BJ (cell line): Measurements from ENCODE around the gene THAP8. TPM values are rescaled to one million over a fixed set of nuclear protein-coding genes. Genes with fewer than 3 reads are reported as not detected.

Experiments
- CTCF ChIA-PET: fragments of 350-600 bp; formaldehyde crosslinking; extraction: SDS; loops from one replicate; lab custom pipeline; 2021; ENCODE audit warnings: antibody characterized with exemption, inconsistent platforms; lab: Yijun Ruan, JAX
- POLR2A ChIA-PET: fragments of 300-600 bp; sonication (Branson Sonifier 250); formaldehyde crosslinking; extraction: SDS; loops from one replicate; lab custom pipeline; 2021; ENCODE audit warnings: antibody characterized with exemption; lab: Charles Lee
- DNase-seq: peaks from one replicate; pipeline ENCODE4 v3.0.0-alpha.2; 2011; ENCODE audit warnings: low read depth
- H3K27me3 ChIP-seq: 2 replicates; pipeline ENCODE4 v1.6.0; 2011; ENCODE audit warnings: low read length; ENCODE audit not compliant: control insufficient read depth, insufficient read depth
- H3K36me3 ChIP-seq: 2 replicates; pipeline ENCODE4 v1.5.1; 2011; ENCODE audit warnings: low read length; ENCODE audit not compliant: control insufficient read depth, insufficient read depth
- H3K4me3 ChIP-seq: 2 replicates; pipeline ENCODE4 v1.5.1; 2011; ENCODE audit warnings: low read depth, mild to moderate bottlenecking, control low read depth, low read length
- CTCF ChIP-seq: IDR thresholded peaks from 2 replicates; pipeline ENCODE4 v1.5.1; 2011; ENCODE audit warnings: low read depth, mild to moderate bottlenecking, control low read depth, inconsistent platforms, low read length, moderate library complexity; ENCODE audit not compliant: insufficient read depth
- polyA plus RNA-seq: library from polyadenylated mRNA; depleted of rRNA; stranded (reverse); fragments of >200 nt; gene quantifications from 2 replicates; pipeline ENCODE4 v1.2.3, GENCODE V29; 2011

THAP8 gene
- polyA plus RNA-seq, 1 experiment: 11.0 TPM

- POLR2A ChIA-PET: no interaction called here
- H3K36me3 ChIP-seq: no peaks in the 10 kb centered on the region
- no peak for DNase-seq
- H3K4me3 ChIP-seq: no peak overlapping the region
- TF ChIP-seq CTCF: no peak
- H3K27me3 ChIP-seq: no peaks in the 10 kb centered on the region
- CTCF ChIA-PET: interaction anchor here (0.8 to 3.0 kb wide), 4 partner anchors 8 to 60 kb away, joined by 3 to 10 read pairs (median 3); partner anchors contain the start of genes POLR2I and TBCB
These were observed 13.6 kb upstream of the THAP8 start for GRCh38 chr19:36067681-36068080.

- no peak for DNase-seq
- no peaks in the 10 kb centered on the region for H3K27me3 ChIP-seq
- POLR2A ChIA-PET: no interaction called here
- no peak for TF ChIP-seq CTCF
- H3K4me3 ChIP-seq: no peak overlapping the region
- no peaks in the 10 kb centered on the region for H3K36me3 ChIP-seq
- CTCF ChIA-PET: no interaction called here
These were observed 10.7 kb upstream of the THAP8 start for GRCh38 chr19:36064826-36065225.

- no peak for TF ChIP-seq CTCF
- ChIA-PET POLR2A (no interaction called here), CTCF (interaction anchor here (0.7 to 3.6 kb wide), 11 partner anchors 9 to 955 kb away, joined by 3 to 39 read pairs (median 3); partner anchors contain the start of genes COX7A1, OVOL3, POLR2I and TBCB)
These were observed 7.3 kb upstream of the THAP8 start for GRCh38 chr19:36061367-36061766.

GRCh38 chr19:36060430-36060829 is 6.3 kb upstream of the THAP8 start:
- CTCF ChIA-PET: interaction anchor here (0.6 to 3.6 kb wide), 16 partner anchors 10 to 119 kb away, joined by 3 to 39 read pairs (median 4); partner anchors contain the start of genes COX7A1, OVOL3, POLR2I and TBCB
- POLR2A ChIA-PET: no interaction called here
- no peaks in the 10 kb centered on the region for H3K36me3 ChIP-seq

More at GRCh38 chr19:36061367-36061766, 7.3 kb upstream of the THAP8 start:
- H3K27me3 ChIP-seq: no peaks in the 10 kb centered on the region
- H3K4me3 ChIP-seq: no peak overlapping the region
- H3K36me3 ChIP-seq: no peaks in the 10 kb centered on the region
- DNase-seq: no peak

More at GRCh38 chr19:36060430-36060829, 6.3 kb upstream of the THAP8 start:
- Histone ChIP-seq H3K27me3 (no peaks in the 10 kb centered on the region), H3K4me3 (no peak overlapping the region)
- DNase-seq: no peak
- TF ChIP-seq CTCF: peak; percentile 82
